Peyer's patch (tissue), 4 donors: ENCODE results near the gene CRYM.
"Not testable (repeated sequence)": the region's sequence is repeated elsewhere in the genome, so short reads cannot be mapped to it uniquely, and the experiment has no call there.

Experiments used
- POLR2A ChIP-seq, 2 donors: fragments of 450-650 bp; IDR thresholded peaks; one replicate each; pipeline ENCODE4 v1.5.1; 2017; ENCODE audit warnings: antibody characterized with exemption in 2 of 2, mild to moderate bottlenecking in 2 of 2, moderate library complexity in 2 of 2
- TF ChIP-seq, protein P1 (sequence below), 6 experiments: fragments of 450-650 bp in 4 of 6; fragments of 200-600 bp in 2 of 6; sonication (generic) in 1 of 6; IDR thresholded peaks; one replicate each; pipeline ENCODE4 v1.5.1; 2017 to 2019; ENCODE audit warnings: antibody characterized with exemption in 6 of 6, mild to moderate bottlenecking in 3 of 6, moderate library complexity in 1 of 6

DNA sequence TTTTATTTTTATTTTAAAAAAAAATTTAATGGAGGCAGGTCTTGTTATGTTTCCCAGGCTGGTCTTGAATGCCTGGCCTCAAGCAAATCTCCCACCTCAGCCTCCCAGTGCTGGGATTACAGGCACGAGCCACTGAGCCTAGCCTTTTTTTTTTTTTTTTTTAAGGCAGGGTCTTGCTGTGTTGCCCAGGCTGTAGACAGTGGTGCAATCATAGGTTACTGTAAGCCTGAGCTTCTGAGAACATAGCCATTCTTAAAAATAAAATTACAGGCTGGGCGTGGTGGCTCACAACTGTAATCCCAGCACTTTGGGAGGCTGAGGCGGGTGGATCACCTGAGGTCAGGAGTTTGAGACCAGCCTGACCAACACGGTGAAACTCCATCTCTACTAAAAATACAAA, 29.9 kb downstream of the CRYM start:
- not testable (repeated sequence) for TF ChIP-seq POLR2A (IDR thresholded peaks at IDR 0.05)
- TF ChIP-seq, protein P1, sequence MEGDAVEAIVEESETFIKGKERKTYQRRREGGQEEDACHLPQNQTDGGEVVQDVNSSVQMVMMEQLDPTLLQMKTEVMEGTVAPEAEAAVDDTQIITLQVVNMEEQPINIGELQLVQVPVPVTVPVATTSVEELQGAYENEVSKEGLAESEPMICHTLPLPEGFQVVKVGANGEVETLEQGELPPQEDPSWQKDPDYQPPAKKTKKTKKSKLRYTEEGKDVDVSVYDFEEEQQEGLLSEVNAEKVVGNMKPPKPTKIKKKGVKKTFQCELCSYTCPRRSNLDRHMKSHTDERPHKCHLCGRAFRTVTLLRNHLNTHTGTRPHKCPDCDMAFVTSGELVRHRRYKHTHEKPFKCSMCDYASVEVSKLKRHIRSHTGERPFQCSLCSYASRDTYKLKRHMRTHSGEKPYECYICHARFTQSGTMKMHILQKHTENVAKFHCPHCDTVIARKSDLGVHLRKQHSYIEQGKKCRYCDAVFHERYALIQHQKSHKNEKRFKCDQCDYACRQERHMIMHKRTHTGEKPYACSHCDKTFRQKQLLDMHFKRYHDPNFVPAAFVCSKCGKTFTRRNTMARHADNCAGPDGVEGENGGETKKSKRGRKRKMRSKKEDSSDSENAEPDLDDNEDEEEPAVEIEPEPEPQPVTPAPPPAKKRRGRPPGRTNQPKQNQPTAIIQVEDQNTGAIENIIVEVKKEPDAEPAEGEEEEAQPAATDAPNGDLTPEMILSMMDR (IDR thresholded peaks at IDR 0.05): not testable (repeated sequence)
